Measurements from ENCODE around the gene CREB1. TPM values are rescaled to one million over a fixed set of nuclear protein-coding genes. Genes with fewer than 3 reads are reported as not detected.

The CREB1 gene
- total RNA-seq, 1 donor from 2014 or later: 54.5 TPM

DNA sequence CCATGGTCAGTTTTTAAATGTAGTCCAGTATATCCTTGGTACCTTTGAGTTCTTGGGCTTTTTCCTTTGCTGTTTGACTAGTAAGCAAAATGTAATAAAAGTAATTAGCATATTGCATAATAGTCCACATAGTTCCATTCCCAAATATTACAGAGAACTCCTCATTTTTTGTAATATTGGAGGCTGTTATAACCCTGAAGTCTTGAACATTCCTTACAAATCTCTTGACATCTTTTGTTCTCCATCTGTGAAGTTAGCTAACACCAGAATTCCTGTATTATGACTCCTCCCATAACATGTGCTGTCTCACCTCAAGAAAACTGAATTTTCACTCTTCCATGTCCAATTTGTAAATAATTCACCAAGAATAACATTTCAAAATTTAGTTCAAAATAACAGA is 17.1 kb downstream of the CREB1 start:
- no peaks in the 10 kb centered on the region for H3K36me3 ChIP-seq (ENCODE audit: control insufficient read depth, insufficient read depth, low read length)
- H3K27me3 ChIP-seq (ENCODE audit: control insufficient read depth, insufficient read depth, low read length): no peaks in the 10 kb centered on the region
- TF ChIP-seq, protein P1, sequence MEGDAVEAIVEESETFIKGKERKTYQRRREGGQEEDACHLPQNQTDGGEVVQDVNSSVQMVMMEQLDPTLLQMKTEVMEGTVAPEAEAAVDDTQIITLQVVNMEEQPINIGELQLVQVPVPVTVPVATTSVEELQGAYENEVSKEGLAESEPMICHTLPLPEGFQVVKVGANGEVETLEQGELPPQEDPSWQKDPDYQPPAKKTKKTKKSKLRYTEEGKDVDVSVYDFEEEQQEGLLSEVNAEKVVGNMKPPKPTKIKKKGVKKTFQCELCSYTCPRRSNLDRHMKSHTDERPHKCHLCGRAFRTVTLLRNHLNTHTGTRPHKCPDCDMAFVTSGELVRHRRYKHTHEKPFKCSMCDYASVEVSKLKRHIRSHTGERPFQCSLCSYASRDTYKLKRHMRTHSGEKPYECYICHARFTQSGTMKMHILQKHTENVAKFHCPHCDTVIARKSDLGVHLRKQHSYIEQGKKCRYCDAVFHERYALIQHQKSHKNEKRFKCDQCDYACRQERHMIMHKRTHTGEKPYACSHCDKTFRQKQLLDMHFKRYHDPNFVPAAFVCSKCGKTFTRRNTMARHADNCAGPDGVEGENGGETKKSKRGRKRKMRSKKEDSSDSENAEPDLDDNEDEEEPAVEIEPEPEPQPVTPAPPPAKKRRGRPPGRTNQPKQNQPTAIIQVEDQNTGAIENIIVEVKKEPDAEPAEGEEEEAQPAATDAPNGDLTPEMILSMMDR (IDR thresholded peaks at IDR 0.05; ENCODE audit: insufficient read depth, low read length, poor library complexity, severe bottlenecking): no peak
- no peak for DNase-seq (ENCODE audit: low read depth)
- H3K4me3 ChIP-seq (ENCODE audit: low read depth, low read length): no peak overlapping the region

DNA sequence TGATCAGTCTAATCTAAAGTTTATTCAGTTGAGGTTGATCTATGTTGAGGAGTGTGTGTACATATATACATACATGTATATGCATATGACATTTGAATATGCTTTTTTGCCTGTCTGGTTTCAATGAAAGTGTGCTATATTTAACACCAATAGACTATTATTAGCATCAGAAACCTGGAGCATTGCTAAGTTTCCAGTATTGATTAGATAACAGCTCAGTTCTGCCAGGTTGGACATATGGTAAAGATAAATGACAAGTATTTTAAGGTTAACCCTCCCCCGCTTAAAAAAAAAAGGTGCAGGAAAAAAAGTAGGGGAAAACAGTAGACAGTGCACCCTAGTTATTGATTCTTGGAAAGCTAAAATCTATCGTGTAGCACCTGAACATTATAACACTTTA is 19.4 kb downstream of the CREB1 start:
- Histone ChIP-seq H3K36me3 (ENCODE audit: control insufficient read depth, insufficient read depth, low read length) (no peaks in the 10 kb centered on the region), H3K27me3 (ENCODE audit: control insufficient read depth, insufficient read depth, low read length) (no peaks in the 10 kb centered on the region), H3K4me3 (ENCODE audit: low read depth, low read length) (no peak overlapping the region)
- DNase-seq (ENCODE audit: low read depth): no peak
- TF ChIP-seq, protein P1 (IDR thresholded peaks at IDR 0.05; ENCODE audit: insufficient read depth, low read length, poor library complexity, severe bottlenecking): no peak

DNA sequence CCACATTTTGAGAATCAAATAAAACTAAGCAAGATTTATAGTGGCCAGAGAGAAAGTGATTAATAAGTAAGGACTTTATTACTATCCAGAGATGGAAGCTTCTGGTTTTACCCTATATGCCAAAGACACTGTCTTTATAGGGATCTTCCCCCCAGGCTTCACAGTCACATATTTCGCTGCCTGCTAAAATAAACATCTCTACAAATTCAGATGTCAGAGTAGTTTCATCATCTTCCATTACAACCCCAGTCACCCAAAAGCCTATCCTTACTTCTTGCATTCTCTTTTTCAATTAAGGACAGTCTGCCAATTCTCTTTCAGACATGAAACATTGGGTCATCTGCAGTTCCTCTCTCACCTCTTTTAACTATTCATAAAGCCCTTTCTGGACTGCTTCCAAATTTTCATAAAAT is 28.3 kb downstream of the CREB1 start:
- no peaks in the 10 kb centered on the region for H3K36me3 ChIP-seq (ENCODE audit: control insufficient read depth, insufficient read depth, low read length)
- DNase-seq (ENCODE audit: low read depth): no peak
- TF ChIP-seq, protein P1 (IDR thresholded peaks at IDR 0.05; ENCODE audit: insufficient read depth, low read length, poor library complexity, severe bottlenecking): no peak

DNA sequence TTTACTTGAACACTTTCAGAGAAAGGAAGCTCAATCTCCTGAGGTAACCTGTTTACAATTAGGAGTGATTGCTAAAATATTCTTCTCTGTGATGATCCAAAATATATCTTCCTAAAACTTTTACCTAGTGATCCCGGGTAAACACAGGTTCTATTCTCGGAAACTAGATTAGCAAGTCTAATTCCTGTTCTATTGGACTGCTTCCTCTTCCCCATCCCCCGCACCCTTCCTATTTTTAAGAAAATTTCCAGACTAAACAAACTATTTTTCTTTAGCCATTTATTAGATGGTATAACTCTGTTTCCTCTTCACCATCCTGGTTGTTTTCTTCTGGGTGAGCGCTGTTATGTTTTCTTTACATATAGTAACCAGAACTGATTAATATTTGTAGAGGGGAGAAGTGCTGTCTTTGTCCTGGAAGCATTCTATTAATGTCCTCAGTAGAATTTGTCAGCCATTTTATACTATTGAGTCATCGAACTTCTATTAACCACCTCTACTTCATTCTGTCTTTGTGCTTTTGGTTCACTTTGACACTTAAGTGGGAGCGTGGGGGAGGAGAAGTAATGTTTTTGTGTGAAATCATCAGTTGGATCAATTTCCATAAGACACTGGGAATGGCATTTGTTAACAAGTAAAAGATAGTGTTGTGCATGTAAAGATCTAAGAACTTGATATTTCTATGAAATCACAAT is 31.8 kb downstream of the CREB1 start:
- no peak for DNase-seq (ENCODE audit: low read depth)
- TF ChIP-seq, protein P1 (IDR thresholded peaks at IDR 0.05; ENCODE audit: insufficient read depth, low read length, poor library complexity, severe bottlenecking): no peak
- Histone ChIP-seq H3K36me3 (ENCODE audit: control insufficient read depth, insufficient read depth, low read length) (no peaks in the 10 kb centered on the region), H3K4me3 (ENCODE audit: low read depth, low read length) (no peak overlapping the region), H3K27me3 (ENCODE audit: control insufficient read depth, insufficient read depth, low read length) (no peaks in the 10 kb centered on the region)

More for the DNA sequence above, 28.3 kb downstream of the CREB1 start:
- H3K4me3 ChIP-seq (ENCODE audit: low read depth, low read length): no peak overlapping the region
- H3K27me3 ChIP-seq (ENCODE audit: control insufficient read depth, insufficient read depth, low read length): no peaks in the 10 kb centered on the region

DNA sequence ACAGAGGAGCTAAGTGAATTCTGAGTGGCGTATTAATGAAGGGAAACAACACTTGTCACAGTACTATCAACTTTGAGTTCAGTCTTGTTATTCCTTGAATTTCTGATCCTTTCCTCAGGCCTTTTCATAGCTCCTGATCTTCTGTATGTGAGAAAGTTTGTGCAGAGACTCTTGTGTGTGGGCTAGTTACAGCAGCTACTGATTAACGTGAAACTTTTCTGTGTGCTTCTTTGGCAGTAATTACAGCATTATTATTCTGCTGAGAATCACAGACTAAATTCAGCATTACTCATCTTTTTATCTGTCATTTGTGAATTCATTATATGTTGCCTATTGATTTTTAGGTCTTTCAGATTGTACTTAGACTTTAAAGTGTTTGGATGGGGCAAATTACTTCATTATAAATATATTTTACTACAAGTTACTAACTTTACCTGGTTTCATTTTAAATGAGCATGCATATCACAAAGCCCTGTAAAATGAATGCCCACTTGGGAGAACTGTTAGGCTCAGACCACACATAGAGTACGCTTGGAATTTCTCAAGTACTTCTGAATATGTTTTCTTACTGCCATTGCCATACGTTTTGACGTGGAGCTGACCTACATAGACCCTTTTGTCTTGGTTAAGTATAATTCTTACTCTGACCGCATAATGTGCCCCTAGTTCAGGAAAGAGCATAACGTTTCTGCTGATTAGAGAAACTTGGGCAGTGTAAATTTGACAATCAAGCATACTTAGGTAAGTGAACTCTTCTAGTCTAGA is 36.2 kb downstream of the CREB1 start:
- no peaks in the 10 kb centered on the region for H3K27me3 ChIP-seq (ENCODE audit: control insufficient read depth, insufficient read depth, low read length)
- H3K36me3 ChIP-seq (ENCODE audit: control insufficient read depth, insufficient read depth, low read length): no peaks in the 10 kb centered on the region
- H3K4me3 ChIP-seq (ENCODE audit: low read depth, low read length): no peak overlapping the region
- no peak for DNase-seq (ENCODE audit: low read depth)
- TF ChIP-seq, protein P1 (IDR thresholded peaks at IDR 0.05; ENCODE audit: insufficient read depth, low read length, poor library complexity, severe bottlenecking): no peak

Data from kidney epithelial cell (primary cell).